Glutamatergic neuron (in vitro differentiated cells): ENCODE measurements around the gene ASPSCR1. TPM values are rescaled to one million over a fixed set of nuclear protein-coding genes. Genes with fewer than 3 reads are reported as not detected.
A peak's percentile ranks its signal among the peaks of the same experiment; 100 is the strongest.

Experiments
- DNase-seq: peaks from one replicate; pipeline ENCODE4 v3.0.0; 2022
- H3K27ac Mint-ChIP-seq: one replicate; pipeline ENCODE4 v1.8.0; 2020; ENCODE audit warnings: mild to moderate bottlenecking, mixed read lengths, inconsistent platforms; ENCODE audit not compliant: unreplicated experiment
- H3K27me3 Mint-ChIP-seq: one replicate; pipeline ENCODE4 v1.8.0; 2020; ENCODE audit warnings: mild to moderate bottlenecking, moderate library complexity, mixed read lengths, inconsistent platforms; ENCODE audit not compliant: unreplicated experiment
- H3K36me3 Mint-ChIP-seq: one replicate; pipeline ENCODE4 v1.8.0; 2020; ENCODE audit warnings: mild to moderate bottlenecking, mixed read lengths, inconsistent platforms; ENCODE audit not compliant: unreplicated experiment
- H3K4me1 Mint-ChIP-seq: one replicate; pipeline ENCODE4 v1.8.0; 2020; ENCODE audit warnings: mild to moderate bottlenecking, low read depth, mixed read lengths, inconsistent platforms; ENCODE audit not compliant: unreplicated experiment
- H3K4me3 Mint-ChIP-seq: one replicate; pipeline ENCODE4 v1.8.0; 2020; ENCODE audit warnings: mild to moderate bottlenecking, mixed read lengths, inconsistent platforms; ENCODE audit not compliant: unreplicated experiment
- H3K9me3 Mint-ChIP-seq: one replicate; pipeline ENCODE4 v1.8.0; 2020; ENCODE audit warnings: mild to moderate bottlenecking, moderate library complexity, mixed read lengths, inconsistent platforms; ENCODE audit not compliant: unreplicated experiment
- total RNA-seq: library from RNA; stranded (reverse); fragmentation: NEBNext Ultra II Directional; extraction: Animal tissue kit (Norgen Biotek cat#: 25700); gene quantifications from one replicate; pipeline ENCODE4 v1.2.1, GENCODE V29; 2021; ENCODE audit not compliant: unreplicated experiment
- TF ChIP-seq, protein P1 (sequence below): fragments of 200-600 bp; sonication (generic); IDR thresholded peaks from one replicate; pipeline ENCODE4 v1.5.0; 2021; ENCODE audit not compliant: partially characterized antibody, unreplicated experiment

The ASPSCR1 gene
- total RNA-seq, 1 donor from 2014 or later = 51.7 TPM

DNA sequence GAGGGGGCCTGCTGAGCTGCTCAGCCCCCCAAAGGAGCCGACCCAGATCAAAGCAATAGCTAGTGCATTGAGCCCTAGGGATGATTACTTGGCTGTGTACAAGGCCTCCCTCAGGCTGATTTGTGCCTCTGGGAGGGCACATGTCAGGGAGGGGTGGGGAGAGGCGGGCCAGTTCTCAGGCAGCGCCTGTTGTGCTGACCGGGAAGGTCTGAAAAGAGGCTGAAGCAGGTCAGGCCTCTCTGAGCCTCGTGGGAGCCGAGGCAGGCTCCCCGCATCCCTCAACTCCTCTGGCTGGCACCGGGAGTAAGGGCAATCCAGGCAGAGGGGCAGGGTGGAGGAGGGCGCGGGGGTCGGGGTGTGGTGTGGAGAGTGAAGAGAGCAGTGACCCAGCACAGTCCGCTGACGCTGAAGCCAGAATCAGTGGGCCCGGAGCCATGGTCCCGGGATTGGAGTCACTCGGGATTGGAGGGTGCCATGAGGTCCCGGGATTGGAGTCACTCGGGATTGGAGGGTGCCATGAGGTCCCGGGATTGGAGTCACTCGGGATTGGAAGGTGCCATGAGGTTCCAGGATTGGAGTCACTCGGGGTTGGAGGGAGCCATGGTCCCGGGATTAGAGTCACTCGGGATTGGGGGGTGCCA, 57.1 kb downstream of the ASPSCR1 start:
- TF ChIP-seq, protein P1, sequence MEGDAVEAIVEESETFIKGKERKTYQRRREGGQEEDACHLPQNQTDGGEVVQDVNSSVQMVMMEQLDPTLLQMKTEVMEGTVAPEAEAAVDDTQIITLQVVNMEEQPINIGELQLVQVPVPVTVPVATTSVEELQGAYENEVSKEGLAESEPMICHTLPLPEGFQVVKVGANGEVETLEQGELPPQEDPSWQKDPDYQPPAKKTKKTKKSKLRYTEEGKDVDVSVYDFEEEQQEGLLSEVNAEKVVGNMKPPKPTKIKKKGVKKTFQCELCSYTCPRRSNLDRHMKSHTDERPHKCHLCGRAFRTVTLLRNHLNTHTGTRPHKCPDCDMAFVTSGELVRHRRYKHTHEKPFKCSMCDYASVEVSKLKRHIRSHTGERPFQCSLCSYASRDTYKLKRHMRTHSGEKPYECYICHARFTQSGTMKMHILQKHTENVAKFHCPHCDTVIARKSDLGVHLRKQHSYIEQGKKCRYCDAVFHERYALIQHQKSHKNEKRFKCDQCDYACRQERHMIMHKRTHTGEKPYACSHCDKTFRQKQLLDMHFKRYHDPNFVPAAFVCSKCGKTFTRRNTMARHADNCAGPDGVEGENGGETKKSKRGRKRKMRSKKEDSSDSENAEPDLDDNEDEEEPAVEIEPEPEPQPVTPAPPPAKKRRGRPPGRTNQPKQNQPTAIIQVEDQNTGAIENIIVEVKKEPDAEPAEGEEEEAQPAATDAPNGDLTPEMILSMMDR = no peak
- Mint-ChIP-seq H3K9me3 (peaks cover 8% of the 10 kb centered on the region), H3K27me3 (peaks cover 10% of the 10 kb centered on the region), H3K27ac (no peak overlapping the region), H3K4me1 (peaks cover 6% of the 10 kb centered on the region), H3K4me3 (no peak overlapping the region), H3K36me3 (no peaks in the 10 kb centered on the region)
- DNase-seq = no peak

DNA sequence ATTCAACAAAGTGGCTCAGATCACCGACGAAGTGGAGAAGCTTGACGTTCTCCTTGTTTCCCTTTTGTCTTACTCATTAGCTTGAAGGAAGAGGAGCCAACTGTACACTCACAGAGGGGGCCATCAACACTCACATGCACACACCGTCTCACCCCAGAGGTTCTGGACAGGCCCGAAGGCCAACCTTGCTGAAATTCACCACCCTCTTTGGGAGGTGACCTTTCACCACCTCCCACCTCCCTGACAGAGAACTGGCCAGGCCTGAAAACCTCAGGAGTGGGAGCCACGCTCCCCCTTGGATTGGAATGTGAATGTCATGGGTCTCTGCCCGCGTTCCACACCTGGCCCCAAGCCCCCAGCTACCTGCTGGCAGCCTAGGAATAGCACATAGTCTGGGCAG, 58.1 kb downstream of the ASPSCR1 start:
- H3K4me1 Mint-ChIP-seq = peaks cover 4% of the 10 kb centered on the region

DNA sequence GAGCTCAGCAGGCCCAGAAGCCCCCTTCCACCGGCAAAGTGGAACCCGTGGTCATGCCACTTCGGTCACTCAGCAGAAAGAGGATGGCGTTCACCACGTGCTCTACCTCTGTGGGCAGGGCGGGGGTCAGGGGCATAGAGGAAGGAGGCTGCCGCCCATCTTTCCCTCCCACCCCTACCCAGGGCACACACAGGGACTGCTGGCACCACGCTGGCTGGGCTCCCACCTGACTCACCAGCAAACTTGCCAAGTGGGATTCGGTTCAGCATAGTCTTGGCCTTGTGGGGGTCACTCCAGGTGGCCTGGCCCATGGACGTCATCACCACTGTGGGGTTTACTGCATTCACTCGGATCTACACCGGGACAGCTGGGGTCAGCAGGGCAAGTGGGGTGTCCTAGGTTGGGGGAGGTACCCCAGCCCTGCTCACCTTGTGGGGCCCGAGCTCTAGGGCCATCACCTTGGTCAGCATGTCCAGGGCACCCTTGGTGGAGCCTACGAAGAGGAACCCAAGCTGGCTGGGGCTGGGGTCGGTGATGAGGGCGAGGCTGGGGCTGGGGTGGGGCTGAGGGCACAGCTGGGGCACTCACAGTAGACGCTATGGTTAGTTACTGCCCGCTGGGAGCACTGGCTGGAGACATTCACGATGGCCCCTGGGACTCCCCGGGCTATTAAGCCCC, 58.7 kb downstream of the ASPSCR1 start:
- H3K4me3 Mint-ChIP-seq = peak overlapping the region; percentile 30
- H3K4me1 Mint-ChIP-seq = peaks cover 4% of the 10 kb centered on the region
- H3K27me3 Mint-ChIP-seq = peaks cover 8% of the 10 kb centered on the region
- H3K36me3 Mint-ChIP-seq = no peaks in the 10 kb centered on the region
- TF ChIP-seq, protein P1 = no peak
- H3K9me3 Mint-ChIP-seq = peaks cover 8% of the 10 kb centered on the region
- no peak overlapping the region for H3K27ac Mint-ChIP-seq
- DNase-seq = no peak

More for the DNA sequence above, 58.1 kb downstream of the ASPSCR1 start:
- peak overlapping the region; percentile 56 for H3K4me3 Mint-ChIP-seq
- TF ChIP-seq, protein P1 = no peak
- H3K27ac Mint-ChIP-seq = no peak overlapping the region
- DNase-seq = no peak
- H3K9me3 Mint-ChIP-seq = peaks cover 8% of the 10 kb centered on the region
- no peaks in the 10 kb centered on the region for H3K36me3 Mint-ChIP-seq
- H3K27me3 Mint-ChIP-seq = peaks cover 7% of the 10 kb centered on the region

DNA sequence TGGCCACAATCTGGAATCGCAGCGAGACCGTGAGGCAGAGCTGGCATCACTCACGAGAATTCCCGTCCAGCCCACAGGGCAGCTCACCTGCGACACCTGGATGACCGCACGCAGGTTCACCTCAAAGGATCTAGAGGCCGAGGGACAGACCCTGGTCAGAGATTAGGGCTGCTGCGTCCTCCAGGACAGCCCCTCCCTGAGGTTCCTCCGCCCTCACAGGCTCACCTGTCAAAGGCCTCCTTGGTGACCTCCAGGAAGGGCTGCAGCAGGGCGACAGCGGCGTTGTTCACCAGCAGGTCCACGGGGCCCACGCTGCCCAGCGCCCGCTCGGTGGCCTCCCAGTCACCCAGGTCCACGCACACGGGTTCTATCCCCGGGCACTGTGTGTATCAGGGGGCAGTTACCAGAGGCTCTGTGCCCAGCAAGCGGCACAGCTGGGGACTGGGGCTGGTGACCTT, 59.2 kb downstream of the ASPSCR1 start:
- peaks cover 11% of the 10 kb centered on the region for H3K9me3 Mint-ChIP-seq

More for the DNA sequence above, 59.2 kb downstream of the ASPSCR1 start:
- no peaks in the 10 kb centered on the region for H3K36me3 Mint-ChIP-seq
- no peak for DNase-seq
- peak overlapping the region; percentile 42 for H3K4me3 Mint-ChIP-seq
- peaks cover 4% of the 10 kb centered on the region for H3K4me1 Mint-ChIP-seq
- TF ChIP-seq, protein P1 = no peak
- H3K27me3 Mint-ChIP-seq = peaks cover 13% of the 10 kb centered on the region
- H3K27ac Mint-ChIP-seq = no peak overlapping the region
